Testis (tissue), 2 donors: ENCODE data around the gene ALAS1.

Experiments used
- CTCF ChIP-seq, 3 experiments: fragments of 450-650 bp in 2 of 3; fragments of 200-600 bp in 1 of 3; sonication (generic) in 1 of 3; IDR thresholded peaks; one replicate each; pipeline ENCODE4 v1.5.1; 2016 to 2019; ENCODE audit warnings: antibody characterized with exemption in 3 of 3, mild to moderate bottlenecking in 2 of 3, moderate library complexity in 1 of 3
- POLR2A ChIP-seq: fragments of 450-650 bp; IDR thresholded peaks from one replicate; pipeline ENCODE4 v1.6.1; 2017; ENCODE audit warnings: antibody characterized with exemption, mild to moderate bottlenecking, moderate library complexity

GRCh38 chr3:52153389-52154096 is 44.4 kb upstream of the ALAS1 start:
- TF ChIP-seq POLR2A (no peak), CTCF (IDR thresholded peaks at IDR 0.05) (no peak)
